PC-9 (cell line): ENCODE data around the gene BRPF1. TPM values are rescaled to one million over a fixed set of nuclear protein-coding genes. Genes with fewer than 3 reads are reported as not detected.

ENCODE experiments used
- BruUV-seq: library from RNA; stranded (reverse); fragments of 400-500 nt; replicated peaks from 2 replicates; lab custom pipeline; 2021; lab: Mats Ljungman, UMichigan
- CTCF ChIA-PET: fragments of 300-600 bp; sonication (Branson Sonifier 250); formaldehyde crosslinking; loops from one replicate; lab custom pipeline; 2022; ENCODE audit warnings: antibody characterized with exemption; lab: Charles Lee
- POLR2A ChIA-PET: fragments of 300-600 bp; sonication (Branson Sonifier 250); formaldehyde crosslinking; loops from one replicate; lab custom pipeline; 2022; ENCODE audit warnings: antibody characterized with exemption; ENCODE audit not compliant: unreplicated experiment; lab: Charles Lee
- DNase-seq, 2 experiments: peaks; one replicate each; pipeline versions ENCODE4 v3.0.0 to v3.0.0-alpha.2; 2015 to 2022; ENCODE audit warnings: mixed read lengths in 1 of 2
- H2AFZ ChIP-seq: fragments of 200-600 bp; sonication (generic); 2 replicates; pipeline ENCODE4 v1.8.1; 2017; ENCODE audit warnings: antibody characterized with exemption
- H3F3A ChIP-seq: fragments of 200-600 bp; sonication (generic); 2 replicates; pipeline ENCODE4 v1.8.1; 2017; ENCODE audit warnings: antibody characterized with exemption, mild to moderate bottlenecking, low read depth; ENCODE audit not compliant: insufficient read depth
- H3K27ac ChIP-seq: fragments of 200-600 bp; sonication (generic); 2 replicates; pipeline ENCODE4 v1.6.1; 2016; ENCODE audit warnings: mixed run types
- H3K27me3 ChIP-seq: fragments of 200-600 bp; sonication (generic); 2 replicates; pipeline ENCODE4 v1.6.1; 2016; ENCODE audit warnings: low read depth, mixed run types; ENCODE audit not compliant: insufficient read depth
- H3K36me3 ChIP-seq: fragments of 200-600 bp; sonication (generic); 2 replicates; pipeline ENCODE4 v1.6.1; 2016; ENCODE audit warnings: low read depth, mixed run types
- H3K4me1 ChIP-seq: fragments of 200-600 bp; sonication (generic); replicated peaks from 2 replicates; pipeline ENCODE4 v1.6.1; 2016; ENCODE audit warnings: mixed run types; ENCODE audit not compliant: insufficient read depth
- H3K4me2 ChIP-seq: fragments of 200-600 bp; sonication (generic); 2 replicates; pipeline ENCODE4 v1.6.1; 2017; ENCODE audit warnings: mixed run types
- H3K4me3 ChIP-seq: fragments of 200-600 bp; sonication (generic); 2 replicates; pipeline ENCODE4 v1.6.1; 2016; ENCODE audit warnings: mixed run types
- H3K79me2 ChIP-seq: fragments of 200-600 bp; sonication (generic); 2 replicates; pipeline ENCODE4 v1.6.1; 2017; ENCODE audit warnings: low read depth, mixed run types
- H3K9me2 ChIP-seq: fragments of 200-600 bp; sonication (generic); 2 replicates; pipeline ENCODE4 v1.8.1; 2017; ENCODE audit warnings: mild to moderate bottlenecking; ENCODE audit not compliant: insufficient read depth
- H3K9me3 ChIP-seq: fragments of 200-600 bp; sonication (generic); 2 replicates; pipeline ENCODE4 v1.8.1; 2016; ENCODE audit warnings: low read depth; ENCODE audit not compliant: insufficient read depth
- H4K20me1 ChIP-seq: fragments of 200-600 bp; sonication (generic); 2 replicates; pipeline ENCODE4 v1.8.1; 2017; ENCODE audit not compliant: insufficient read depth
- CTCF ChIP-seq: fragments of 200-600 bp; sonication (generic); conservative IDR thresholded peaks from 2 replicates; pipeline ENCODE4 v1.6.1; 2017; ENCODE audit warnings: mixed run types, antibody characterized with exemption, mild to moderate bottlenecking, moderate library complexity
- EZH2 ChIP-seq: fragments of 200-600 bp; sonication (generic); IDR thresholded peaks from 2 replicates; pipeline ENCODE4 v1.8.0; 2017; ENCODE audit warnings: antibody characterized with exemption, low read depth
- intact Hi-C: fragments of 100-400 bp; cut with micrococcal nuclease; formaldehyde crosslinking; loops from one replicate; pipeline ENCODE4 v1.10.0; 2022; ENCODE audit not compliant: unreplicated experiment
- total RNA-seq: library from RNA; stranded (reverse); gene quantifications from 2 replicates; pipeline ENCODE4 v1.2.3, GENCODE V29; 2021

The BRPF1 gene
- total RNA-seq, 1 experiment from 2014 or later, result 15.9 TPM

GRCh38 chr3:9748031-9748430 lies 16.5 kb downstream of the BRPF1 start:
- peaks cover 20% of the 10 kb centered on the region for H3F3A ChIP-seq
- H3K9me2 ChIP-seq, result no peaks in the 10 kb centered on the region
- no peak for DNase-seq
- no TSS peak for BruUV-seq
- H3K27ac ChIP-seq, result no peak overlapping the region
- ChIA-PET CTCF (no interaction called here), POLR2A (interaction anchor here (0.7 kb wide), 1 partner anchor 409 kb away, joined by 7 read pairs; no protein-coding TSS in a partner anchor)
- TF ChIP-seq CTCF (no peak), EZH2 (no peak)
- H2AFZ ChIP-seq, result no peak overlapping the region
- no peak overlapping the region for H3K4me3 ChIP-seq
- no peaks in the 10 kb centered on the region for H4K20me1 ChIP-seq
- peaks cover 10% of the 10 kb centered on the region; the same call in 1 of the 2 replicates for H3K79me2 ChIP-seq
- 0 out of 2 replicates have a peak, but pooled peaks cover 12% of the 10 kb centered on the region for H3K36me3 ChIP-seq
- intact Hi-C loops, result loop anchor here (10.0 kb wide), 1 partner anchor 577 kb away; the partner anchor contains the start of gene SEC13
- no peaks in the 10 kb centered on the region for H3K9me3 ChIP-seq
- no peak overlapping the region for H3K4me2 ChIP-seq
- no peaks in the 10 kb centered on the region for H3K27me3 ChIP-seq
- H3K4me1 ChIP-seq, result peaks cover 14% of the 10 kb centered on the region

- peaks cover 14% of the 10 kb centered on the region for H3K4me1 ChIP-seq
- CTCF ChIA-PET, result interaction anchor here (0.5 to 0.6 kb wide), 2 partner anchors 196 to 549 kb away, joined by 4 to 7 read pairs; no protein-coding TSS in a partner anchor
- POLR2A ChIA-PET, result interaction anchor here (0.6 to 0.7 kb wide), 2 partner anchors 60 to 710 kb away, joined by 4 to 5 read pairs; no protein-coding TSS in a partner anchor
- H2AFZ ChIP-seq, result peak overlapping the region; percentile 96
- TF ChIP-seq EZH2 (no peak), CTCF (no peak)
- no peaks in the 10 kb centered on the region for H3K27me3 ChIP-seq
- H3K79me2 ChIP-seq, result peaks cover 10% of the 10 kb centered on the region; the same call in 1 of the 2 replicates
- no peaks in the 10 kb centered on the region for H3K9me2 ChIP-seq
- no peak overlapping the region; the same call in 1 of the 2 replicates for H3K27ac ChIP-seq
- H3K9me3 ChIP-seq, result no peaks in the 10 kb centered on the region
- H3K4me3 ChIP-seq, result peak overlapping the region; percentile 59
- no peaks in the 10 kb centered on the region for H4K20me1 ChIP-seq
- H3K4me2 ChIP-seq, result peak overlapping the region; percentile 96
- 0 out of 2 replicates have a peak, but pooled peaks cover 12% of the 10 kb centered on the region for H3K36me3 ChIP-seq
- intact Hi-C loops, result loop anchor here (1.0 to 10.0 kb wide), 3 partner anchors 18 to 576 kb away; partner anchors contain the start of genes BRPF1 and SEC13
- DNase-seq, result no peak
- BruUV-seq, result no TSS peak
- H3F3A ChIP-seq, result peaks cover 18% of the 10 kb centered on the region
Measured at GRCh38 chr3:9749296-9749644, 17.7 kb downstream of the BRPF1 start.

- peak; percentile 92 to 96 for DNase-seq
- H3K36me3 ChIP-seq, result 0 out of 2 replicates have a peak, but pooled peaks cover 12% of the 10 kb centered on the region
- ChIA-PET POLR2A (interaction anchor here (0.6 to 0.7 kb wide), 2 partner anchors 710 to 1257 kb away, joined by 5 to 8 read pairs; no protein-coding TSS in a partner anchor), CTCF (interaction anchor here (0.5 kb wide), 2 partner anchors 197 to 227 kb away, joined by 6 to 7 read pairs; no protein-coding TSS in a partner anchor)
- H3K9me3 ChIP-seq, result no peaks in the 10 kb centered on the region
- peak within 1 kb of the TSS; percentile 96 for H2AFZ ChIP-seq
- H3K4me2 ChIP-seq, result peak within 1 kb of the TSS; percentile 96
- H4K20me1 ChIP-seq, result no peaks in the 10 kb centered on the region
- peaks cover 20% of the 10 kb centered on the region for H3F3A ChIP-seq
- H3K27me3 ChIP-seq, result no peaks in the 10 kb centered on the region
- H3K4me1 ChIP-seq, result peaks cover 14% of the 10 kb centered on the region
- TF ChIP-seq EZH2 (no peak), CTCF (no peak)
- no TSS peak for BruUV-seq
- H3K27ac ChIP-seq, result no peak within 1 kb of the TSS; the same call in 1 of the 2 replicates
- H3K79me2 ChIP-seq, result peaks cover 10% of the 10 kb centered on the region; the same call in 1 of the 2 replicates
- H3K4me3 ChIP-seq, result peak within 1 kb of the TSS; percentile 59
- intact Hi-C loops, result loop anchor here (1.0 to 10.0 kb wide), 4 partner anchors 19 to 575 kb away; partner anchors contain the start of genes ARPC4, BRPF1, SEC13 and TADA3
- no peaks in the 10 kb centered on the region for H3K9me2 ChIP-seq
Measured at GRCh38 chr3:9749645-9750555, 18.4 kb downstream of the BRPF1 start, which contains the start of gene OGG1. OGG1 (plus strand) TSS chr3:9749952; CDS start chr3:9750287, 335 bp downstream.
